WTC11 (cell line): ENCODE results near the gene SREBF2. TPM values are rescaled to one million over a fixed set of nuclear protein-coding genes. Genes with fewer than 3 reads are reported as not detected.

ENCODE experiments used
- ATAC-seq: fragments of 200-7000 bp; cut with Tn5 transposase; 2 replicates; pipeline ENCODE4 v1.10.0; 2021; ENCODE audit warnings: mild to moderate bottlenecking, moderate library complexity
- CTCF ChIA-PET: fragments of 300-600 bp; sonication (Branson Sonifier 250); formaldehyde crosslinking; loops from one replicate; lab custom pipeline; 2021; ENCODE audit warnings: antibody characterized with exemption; lab: Charles Lee
- POLR2A ChIA-PET: fragments of 350-600 bp; sonication (Branson Sonifier 250); formaldehyde crosslinking; loops from one replicate; lab custom pipeline; 2021; ENCODE audit warnings: antibody characterized with exemption; lab: Charles Lee
- DNase-seq: peaks from one replicate; pipeline ENCODE4 v3.0.0; 2021; ENCODE audit warnings: low spot score
- H3K27ac Mint-ChIP-seq: 2 replicates; pipeline ENCODE4 v1.8.0; 2021; ENCODE audit warnings: mixed read lengths
- H3K27me3 Mint-ChIP-seq: 2 replicates; pipeline ENCODE4 v1.8.0; 2021; ENCODE audit warnings: low read depth, mild to moderate bottlenecking, moderate library complexity, mixed read lengths
- H3K36me3 Mint-ChIP-seq: 2 replicates; pipeline ENCODE4 v1.8.0; 2021; ENCODE audit warnings: mixed read lengths
- H3K4me1 Mint-ChIP-seq: 2 replicates; pipeline ENCODE4 v1.8.0; 2022; ENCODE audit warnings: mixed read lengths
- H3K4me3 Mint-ChIP-seq: 2 replicates; pipeline ENCODE4 v1.8.0; 2021; ENCODE audit warnings: mild to moderate bottlenecking, moderate library complexity, mixed read lengths
- H3K9me3 Mint-ChIP-seq: 2 replicates; pipeline ENCODE4 v1.8.0; 2021; ENCODE audit warnings: mixed read lengths
- CREM ChIP-seq: sonication (generic); formaldehyde crosslinking; IDR thresholded peaks from 2 replicates; pipeline ENCODE4 v1.8.1; 2022; ENCODE audit warnings: mild to moderate bottlenecking, missing genetic modification reagents, moderate library complexity
- EMX1 ChIP-seq: fragments of 250-450 bp; sonication (Bioruptor Pico); IDR thresholded peaks from 2 replicates; pipeline ENCODE4 v1.8.0; 2021; ENCODE audit warnings: mild to moderate bottlenecking
- GABPB1 ChIP-seq: sonication (generic); formaldehyde crosslinking; IDR thresholded peaks from 2 replicates; pipeline ENCODE4 v1.8.1; 2023; ENCODE audit warnings: mild to moderate bottlenecking, missing genetic modification reagents
- HMGA2 ChIP-seq: fragments of 250-450 bp; sonication (Bioruptor Pico); IDR thresholded peaks from 2 replicates; pipeline ENCODE4 v1.4.0; 2021; ENCODE audit warnings: mild to moderate bottlenecking, moderate library complexity
- IRF2 ChIP-seq: sonication (generic); formaldehyde crosslinking; IDR thresholded peaks from 2 replicates; pipeline ENCODE4 v1.8.0; 2022; ENCODE audit warnings: low read depth, missing genetic modification reagents, borderline replicate concordance
- KAT7 ChIP-seq: sonication (generic); formaldehyde crosslinking; IDR thresholded peaks from 2 replicates; pipeline ENCODE4 v1.8.1; 2023; ENCODE audit warnings: missing genetic modification reagents, mild to moderate bottlenecking, borderline replicate concordance
- MYBL2 ChIP-seq: sonication (generic); formaldehyde crosslinking; IDR thresholded peaks from 2 replicates; pipeline ENCODE4 v1.8.1; 2023; ENCODE audit warnings: mild to moderate bottlenecking, moderate library complexity, missing genetic modification reagents
- NFYB ChIP-seq: sonication (generic); formaldehyde crosslinking; conservative IDR thresholded peaks from 2 replicates; pipeline ENCODE4 v1.8.0; 2022; ENCODE audit warnings: low read depth, missing genetic modification reagents
- ZNF317 ChIP-seq: sonication (generic); formaldehyde crosslinking; IDR thresholded peaks from 2 replicates; pipeline ENCODE4 v1.8.1; 2023; ENCODE audit warnings: low read depth, mild to moderate bottlenecking, moderate library complexity, missing genetic modification reagents, borderline replicate concordance
- total RNA-seq: library from RNA; stranded (reverse); gene quantifications from 3 replicates; pipeline ENCODE4 v1.2.3, GENCODE V29; 2021
- TF ChIP-seq, protein P1 (sequence below): fragments of 250-450 bp; sonication (Bioruptor Pico); IDR thresholded peaks from 2 replicates; pipeline ENCODE4 v1.9.0; 2021; ENCODE audit warnings: moderate library complexity, mild to moderate bottlenecking, inconsistent platforms, borderline replicate concordance
- TF ChIP-seq, protein P2 (sequence below): sonication (generic); formaldehyde crosslinking; IDR thresholded peaks from 2 replicates; pipeline ENCODE4 v1.8.0; 2023; ENCODE audit warnings: missing genetic modification reagents, mild to moderate bottlenecking, borderline replicate concordance
- TF ChIP-seq, protein P3 (sequence below): sonication (generic); formaldehyde crosslinking; IDR thresholded peaks from 2 replicates; pipeline ENCODE4 v1.8.1; 2022; ENCODE audit warnings: missing genetic modification reagents, borderline replicate concordance
- TF ChIP-seq, protein P4 (sequence below): fragments of 250-450 bp; sonication (Bioruptor Pico); IDR thresholded peaks from 2 replicates; pipeline ENCODE4 v1.9.0; 2021; ENCODE audit warnings: mild to moderate bottlenecking
- TF ChIP-seq, protein P5 (sequence below): sonication (generic); formaldehyde crosslinking; IDR thresholded peaks from 2 replicates; pipeline ENCODE4 v1.8.1; 2022; ENCODE audit warnings: low read depth, mild to moderate bottlenecking, moderate library complexity, missing genetic modification reagents, borderline replicate concordance
- TF ChIP-seq, protein P6 (sequence below): sonication (generic); formaldehyde crosslinking; IDR thresholded peaks from 2 replicates; pipeline ENCODE4 v1.8.1; 2023; ENCODE audit warnings: mild to moderate bottlenecking, missing genetic modification reagents, borderline replicate concordance
- TF ChIP-seq, protein P7 (sequence below): sonication (generic); formaldehyde crosslinking; IDR thresholded peaks from 2 replicates; pipeline ENCODE4 v1.8.0; 2022; ENCODE audit warnings: mild to moderate bottlenecking, missing genetic modification reagents
- TF ChIP-seq, protein P8 (sequence below): sonication (generic); formaldehyde crosslinking; IDR thresholded peaks from 2 replicates; pipeline ENCODE4 v1.8.1; 2023; ENCODE audit warnings: mild to moderate bottlenecking, missing genetic modification reagents

Gene SREBF2
- total RNA-seq, 1 experiment from 2014 or later: 151 TPM

DNA sequence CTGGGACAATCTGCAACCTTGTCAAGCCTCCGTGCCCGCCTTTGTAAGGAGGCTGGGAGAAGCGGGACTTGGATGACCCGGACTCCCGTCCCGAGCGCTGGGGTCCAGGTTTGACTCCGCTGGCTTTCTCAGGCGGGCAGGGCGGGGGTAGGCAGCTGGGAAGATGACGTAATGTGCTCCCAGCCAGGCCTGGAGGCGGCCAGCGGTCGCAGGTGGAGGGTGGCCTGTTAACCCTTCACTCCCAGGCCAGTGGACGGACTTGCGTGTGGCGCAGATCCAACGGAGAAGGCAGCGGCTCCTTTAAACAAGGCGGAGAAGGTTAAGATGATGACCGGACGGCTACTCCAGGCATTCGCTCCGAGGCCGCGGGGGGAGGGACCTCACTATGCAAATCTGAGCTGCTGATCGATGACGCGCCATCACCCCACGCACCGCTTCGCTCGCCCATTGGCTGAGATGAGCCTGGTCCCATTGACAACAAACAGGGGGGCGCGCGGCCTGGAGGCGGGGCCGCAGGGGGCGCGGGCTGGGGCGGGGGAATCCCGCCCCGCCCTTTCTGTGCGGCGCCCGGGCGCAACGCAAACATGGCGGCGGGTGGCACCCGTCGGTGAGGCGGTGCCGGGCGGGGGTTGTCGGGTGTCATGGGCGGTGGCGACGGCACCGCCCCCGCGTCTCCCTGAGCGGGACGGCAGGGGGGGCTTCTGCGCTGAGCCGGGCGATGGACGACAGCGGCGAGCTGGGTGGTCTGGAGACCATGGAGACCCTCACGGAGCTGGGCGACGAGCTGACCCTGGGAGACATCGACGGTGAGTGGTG, at the start of gene SREBF2 (continued):
- TF ChIP-seq, protein P1, sequence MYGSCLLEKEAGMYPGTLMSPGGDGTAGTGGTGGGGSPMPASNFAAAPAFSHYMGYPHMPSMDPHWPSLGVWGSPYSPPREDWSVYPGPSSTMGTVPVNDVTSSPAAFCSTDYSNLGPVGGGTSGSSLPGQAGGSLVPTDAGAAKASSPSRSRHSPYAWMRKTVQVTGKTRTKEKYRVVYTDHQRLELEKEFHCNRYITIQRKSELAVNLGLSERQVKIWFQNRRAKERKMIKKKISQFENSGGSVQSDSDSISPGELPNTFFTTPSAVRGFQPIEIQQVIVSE: no peak
- TF ChIP-seq, protein P2, sequence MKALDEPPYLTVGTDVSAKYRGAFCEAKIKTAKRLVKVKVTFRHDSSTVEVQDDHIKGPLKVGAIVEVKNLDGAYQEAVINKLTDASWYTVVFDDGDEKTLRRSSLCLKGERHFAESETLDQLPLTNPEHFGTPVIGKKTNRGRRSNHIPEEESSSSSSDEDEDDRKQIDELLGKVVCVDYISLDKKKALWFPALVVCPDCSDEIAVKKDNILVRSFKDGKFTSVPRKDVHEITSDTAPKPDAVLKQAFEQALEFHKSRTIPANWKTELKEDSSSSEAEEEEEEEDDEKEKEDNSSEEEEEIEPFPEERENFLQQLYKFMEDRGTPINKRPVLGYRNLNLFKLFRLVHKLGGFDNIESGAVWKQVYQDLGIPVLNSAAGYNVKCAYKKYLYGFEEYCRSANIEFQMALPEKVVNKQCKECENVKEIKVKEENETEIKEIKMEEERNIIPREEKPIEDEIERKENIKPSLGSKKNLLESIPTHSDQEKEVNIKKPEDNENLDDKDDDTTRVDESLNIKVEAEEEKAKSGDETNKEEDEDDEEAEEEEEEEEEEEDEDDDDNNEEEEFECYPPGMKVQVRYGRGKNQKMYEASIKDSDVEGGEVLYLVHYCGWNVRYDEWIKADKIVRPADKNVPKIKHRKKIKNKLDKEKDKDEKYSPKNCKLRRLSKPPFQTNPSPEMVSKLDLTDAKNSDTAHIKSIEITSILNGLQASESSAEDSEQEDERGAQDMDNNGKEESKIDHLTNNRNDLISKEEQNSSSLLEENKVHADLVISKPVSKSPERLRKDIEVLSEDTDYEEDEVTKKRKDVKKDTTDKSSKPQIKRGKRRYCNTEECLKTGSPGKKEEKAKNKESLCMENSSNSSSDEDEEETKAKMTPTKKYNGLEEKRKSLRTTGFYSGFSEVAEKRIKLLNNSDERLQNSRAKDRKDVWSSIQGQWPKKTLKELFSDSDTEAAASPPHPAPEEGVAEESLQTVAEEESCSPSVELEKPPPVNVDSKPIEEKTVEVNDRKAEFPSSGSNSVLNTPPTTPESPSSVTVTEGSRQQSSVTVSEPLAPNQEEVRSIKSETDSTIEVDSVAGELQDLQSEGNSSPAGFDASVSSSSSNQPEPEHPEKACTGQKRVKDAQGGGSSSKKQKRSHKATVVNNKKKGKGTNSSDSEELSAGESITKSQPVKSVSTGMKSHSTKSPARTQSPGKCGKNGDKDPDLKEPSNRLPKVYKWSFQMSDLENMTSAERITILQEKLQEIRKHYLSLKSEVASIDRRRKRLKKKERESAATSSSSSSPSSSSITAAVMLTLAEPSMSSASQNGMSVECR (CRISPR knock-in tag): 0 out of 2 replicates have a peak, but pooled peaks have one; percentile 77
- TF ChIP-seq, protein P3, sequence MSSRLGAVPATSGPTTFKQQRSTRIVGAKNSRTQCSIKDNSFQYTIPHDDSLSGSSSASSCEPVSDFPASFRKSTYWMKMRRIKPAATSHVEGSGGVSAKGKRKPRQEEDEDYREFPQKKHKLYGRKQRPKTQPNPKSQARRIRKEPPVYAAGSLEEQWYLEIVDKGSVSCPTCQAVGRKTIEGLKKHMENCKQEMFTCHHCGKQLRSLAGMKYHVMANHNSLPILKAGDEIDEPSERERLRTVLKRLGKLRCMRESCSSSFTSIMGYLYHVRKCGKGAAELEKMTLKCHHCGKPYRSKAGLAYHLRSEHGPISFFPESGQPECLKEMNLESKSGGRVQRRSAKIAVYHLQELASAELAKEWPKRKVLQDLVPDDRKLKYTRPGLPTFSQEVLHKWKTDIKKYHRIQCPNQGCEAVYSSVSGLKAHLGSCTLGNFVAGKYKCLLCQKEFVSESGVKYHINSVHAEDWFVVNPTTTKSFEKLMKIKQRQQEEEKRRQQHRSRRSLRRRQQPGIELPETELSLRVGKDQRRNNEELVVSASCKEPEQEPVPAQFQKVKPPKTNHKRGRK (CRISPR knock-in tag): no peak
- no peak for TF ChIP-seq EMX1 (CRISPR knock-in tag)
- TF ChIP-seq CREM: peak; percentile 78
- 0 out of 2 replicates have a peak, but pooled peaks have one; percentile 33 for TF ChIP-seq MYBL2 (CRISPR knock-in tag)
- TF ChIP-seq, protein P4, sequence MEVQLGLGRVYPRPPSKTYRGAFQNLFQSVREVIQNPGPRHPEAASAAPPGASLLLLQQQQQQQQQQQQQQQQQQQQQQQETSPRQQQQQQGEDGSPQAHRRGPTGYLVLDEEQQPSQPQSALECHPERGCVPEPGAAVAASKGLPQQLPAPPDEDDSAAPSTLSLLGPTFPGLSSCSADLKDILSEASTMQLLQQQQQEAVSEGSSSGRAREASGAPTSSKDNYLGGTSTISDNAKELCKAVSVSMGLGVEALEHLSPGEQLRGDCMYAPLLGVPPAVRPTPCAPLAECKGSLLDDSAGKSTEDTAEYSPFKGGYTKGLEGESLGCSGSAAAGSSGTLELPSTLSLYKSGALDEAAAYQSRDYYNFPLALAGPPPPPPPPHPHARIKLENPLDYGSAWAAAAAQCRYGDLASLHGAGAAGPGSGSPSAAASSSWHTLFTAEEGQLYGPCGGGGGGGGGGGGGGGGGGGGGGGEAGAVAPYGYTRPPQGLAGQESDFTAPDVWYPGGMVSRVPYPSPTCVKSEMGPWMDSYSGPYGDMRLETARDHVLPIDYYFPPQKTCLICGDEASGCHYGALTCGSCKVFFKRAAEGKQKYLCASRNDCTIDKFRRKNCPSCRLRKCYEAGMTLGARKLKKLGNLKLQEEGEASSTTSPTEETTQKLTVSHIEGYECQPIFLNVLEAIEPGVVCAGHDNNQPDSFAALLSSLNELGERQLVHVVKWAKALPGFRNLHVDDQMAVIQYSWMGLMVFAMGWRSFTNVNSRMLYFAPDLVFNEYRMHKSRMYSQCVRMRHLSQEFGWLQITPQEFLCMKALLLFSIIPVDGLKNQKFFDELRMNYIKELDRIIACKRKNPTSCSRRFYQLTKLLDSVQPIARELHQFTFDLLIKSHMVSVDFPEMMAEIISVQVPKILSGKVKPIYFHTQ (CRISPR knock-in tag): no peak
- TF ChIP-seq, protein P5, sequence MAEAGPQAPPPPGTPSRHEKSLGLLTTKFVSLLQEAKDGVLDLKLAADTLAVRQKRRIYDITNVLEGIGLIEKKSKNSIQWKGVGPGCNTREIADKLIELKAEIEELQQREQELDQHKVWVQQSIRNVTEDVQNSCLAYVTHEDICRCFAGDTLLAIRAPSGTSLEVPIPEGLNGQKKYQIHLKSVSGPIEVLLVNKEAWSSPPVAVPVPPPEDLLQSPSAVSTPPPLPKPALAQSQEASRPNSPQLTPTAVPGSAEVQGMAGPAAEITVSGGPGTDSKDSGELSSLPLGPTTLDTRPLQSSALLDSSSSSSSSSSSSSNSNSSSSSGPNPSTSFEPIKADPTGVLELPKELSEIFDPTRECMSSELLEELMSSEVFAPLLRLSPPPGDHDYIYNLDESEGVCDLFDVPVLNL (CRISPR knock-in tag): no peak
- TF ChIP-seq GABPB1 (CRISPR knock-in tag): peak; percentile 94
- peak; percentile 67; the same call in 1 of the 2 replicates for TF ChIP-seq HMGA2 (CRISPR knock-in tag)

DNA sequence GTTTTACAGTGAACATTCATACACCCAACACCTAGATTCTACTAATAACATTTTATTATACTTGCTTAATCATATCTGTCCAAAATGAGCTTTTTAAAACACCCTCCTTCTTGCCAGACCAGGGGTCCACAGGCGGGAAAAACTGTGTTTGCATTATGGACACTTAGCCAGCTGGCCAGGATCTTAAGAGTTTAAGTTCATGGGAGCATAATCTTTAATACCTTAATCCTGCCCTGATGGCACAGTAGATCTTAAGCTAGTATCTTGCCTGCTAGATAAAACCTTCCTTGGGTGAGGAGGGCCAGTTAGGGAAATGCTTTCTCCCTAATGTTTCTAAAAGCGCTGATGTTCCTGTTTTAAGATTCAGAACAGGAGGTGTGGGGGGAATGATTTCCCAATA, 45.6 kb upstream of the SREBF2 start:
- no peaks in the 10 kb centered on the region for H3K36me3 Mint-ChIP-seq
- no peak for DNase-seq
- H3K4me1 Mint-ChIP-seq: no peaks in the 10 kb centered on the region
- H3K9me3 Mint-ChIP-seq: no peaks in the 10 kb centered on the region
- H3K27me3 Mint-ChIP-seq: no peaks in the 10 kb centered on the region
- no peak overlapping the region for H3K27ac Mint-ChIP-seq
- TF ChIP-seq IRF2 (CRISPR knock-in tag): no peak
- no peak for TF ChIP-seq NFYB (CRISPR knock-in tag)
- TF ChIP-seq, protein P6, sequence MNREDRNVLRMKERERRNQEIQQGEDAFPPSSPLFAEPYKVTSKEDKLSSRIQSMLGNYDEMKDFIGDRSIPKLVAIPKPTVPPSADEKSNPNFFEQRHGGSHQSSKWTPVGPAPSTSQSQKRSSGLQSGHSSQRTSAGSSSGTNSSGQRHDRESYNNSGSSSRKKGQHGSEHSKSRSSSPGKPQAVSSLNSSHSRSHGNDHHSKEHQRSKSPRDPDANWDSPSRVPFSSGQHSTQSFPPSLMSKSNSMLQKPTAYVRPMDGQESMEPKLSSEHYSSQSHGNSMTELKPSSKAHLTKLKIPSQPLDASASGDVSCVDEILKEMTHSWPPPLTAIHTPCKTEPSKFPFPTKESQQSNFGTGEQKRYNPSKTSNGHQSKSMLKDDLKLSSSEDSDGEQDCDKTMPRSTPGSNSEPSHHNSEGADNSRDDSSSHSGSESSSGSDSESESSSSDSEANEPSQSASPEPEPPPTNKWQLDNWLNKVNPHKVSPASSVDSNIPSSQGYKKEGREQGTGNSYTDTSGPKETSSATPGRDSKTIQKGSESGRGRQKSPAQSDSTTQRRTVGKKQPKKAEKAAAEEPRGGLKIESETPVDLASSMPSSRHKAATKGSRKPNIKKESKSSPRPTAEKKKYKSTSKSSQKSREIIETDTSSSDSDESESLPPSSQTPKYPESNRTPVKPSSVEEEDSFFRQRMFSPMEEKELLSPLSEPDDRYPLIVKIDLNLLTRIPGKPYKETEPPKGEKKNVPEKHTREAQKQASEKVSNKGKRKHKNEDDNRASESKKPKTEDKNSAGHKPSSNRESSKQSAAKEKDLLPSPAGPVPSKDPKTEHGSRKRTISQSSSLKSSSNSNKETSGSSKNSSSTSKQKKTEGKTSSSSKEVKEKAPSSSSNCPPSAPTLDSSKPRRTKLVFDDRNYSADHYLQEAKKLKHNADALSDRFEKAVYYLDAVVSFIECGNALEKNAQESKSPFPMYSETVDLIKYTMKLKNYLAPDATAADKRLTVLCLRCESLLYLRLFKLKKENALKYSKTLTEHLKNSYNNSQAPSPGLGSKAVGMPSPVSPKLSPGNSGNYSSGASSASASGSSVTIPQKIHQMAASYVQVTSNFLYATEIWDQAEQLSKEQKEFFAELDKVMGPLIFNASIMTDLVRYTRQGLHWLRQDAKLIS: no peak
- TF ChIP-seq, protein P7, sequence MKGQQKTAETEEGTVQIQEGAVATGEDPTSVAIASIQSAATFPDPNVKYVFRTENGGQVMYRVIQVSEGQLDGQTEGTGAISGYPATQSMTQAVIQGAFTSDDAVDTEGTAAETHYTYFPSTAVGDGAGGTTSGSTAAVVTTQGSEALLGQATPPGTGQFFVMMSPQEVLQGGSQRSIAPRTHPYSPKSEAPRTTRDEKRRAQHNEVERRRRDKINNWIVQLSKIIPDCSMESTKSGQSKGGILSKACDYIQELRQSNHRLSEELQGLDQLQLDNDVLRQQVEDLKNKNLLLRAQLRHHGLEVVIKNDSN (CRISPR knock-in tag): no peak
- no peak for TF ChIP-seq KAT7 (CRISPR knock-in tag)
- no peak for TF ChIP-seq ZNF317
- TF ChIP-seq, protein P8, sequence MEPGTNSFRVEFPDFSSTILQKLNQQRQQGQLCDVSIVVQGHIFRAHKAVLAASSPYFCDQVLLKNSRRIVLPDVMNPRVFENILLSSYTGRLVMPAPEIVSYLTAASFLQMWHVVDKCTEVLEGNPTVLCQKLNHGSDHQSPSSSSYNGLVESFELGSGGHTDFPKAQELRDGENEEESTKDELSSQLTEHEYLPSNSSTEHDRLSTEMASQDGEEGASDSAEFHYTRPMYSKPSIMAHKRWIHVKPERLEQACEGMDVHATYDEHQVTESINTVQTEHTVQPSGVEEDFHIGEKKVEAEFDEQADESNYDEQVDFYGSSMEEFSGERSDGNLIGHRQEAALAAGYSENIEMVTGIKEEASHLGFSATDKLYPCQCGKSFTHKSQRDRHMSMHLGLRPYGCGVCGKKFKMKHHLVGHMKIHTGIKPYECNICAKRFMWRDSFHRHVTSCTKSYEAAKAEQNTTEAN (CRISPR knock-in tag): no peak
- TF ChIP-seq, all 79 proteins: peak for 0
- CTCF ChIA-PET: interaction anchor here (1.1 to 1.4 kb wide), 3 partner anchors 25 to 138 kb away, joined by 3 to 4 read pairs (median 4); no protein-coding TSS in a partner anchor
- H3K4me3 Mint-ChIP-seq: no peak overlapping the region
- ATAC-seq: no peak
- POLR2A ChIA-PET: no interaction called here
